Right ventricle myocardium inferior (tissue), 1 donor: ENCODE results near the gene ARPC5. TPM values are rescaled to one million over a fixed set of nuclear protein-coding genes. Genes with fewer than 3 reads are reported as not detected.

Experiments
- ATAC-seq: fragments of 200-7000 bp; cut with Tn5 transposase; one replicate; pipeline ENCODE4 v1.9.1; 2020; ENCODE audit warnings: mild to moderate bottlenecking, moderate library complexity
- DNase-seq: peaks from one replicate; pipeline ENCODE4 v3.0.0; 2021; ENCODE audit errors: missing footprints
- intact Hi-C: fragments of 100-400 bp; cut with DNase I; formaldehyde crosslinking; loops from one replicate; pipeline ENCODE4 v1.11.0; 2022
- total RNA-seq: library from RNA; stranded (reverse); fragmentation: NEBNext Ultra II Directional; extraction: Animal tissue kit (Norgen Biotek cat#: 25700); gene quantifications from one replicate; pipeline ENCODE4 v1.2.1, GENCODE V29; 2021
- donor health status: DM: no; HTN: yes; CAD: no; lungs with severe emphysema.

The ARPC5 gene
- total RNA-seq, 1 donor from 2014 or later = 40.2 TPM

GRCh38 chr1:183595537-183595936 is 40.0 kb downstream of the ARPC5 start:
- intact Hi-C loops = no loop called here
- DNase-seq (no peak), ATAC-seq (no peak)

- intact Hi-C loops = no loop called here
- DNase-seq (no peak), ATAC-seq (peak; percentile 56)
Measured at GRCh38 chr1:183593356-183593755, 42.2 kb downstream of the ARPC5 start.

DNA sequence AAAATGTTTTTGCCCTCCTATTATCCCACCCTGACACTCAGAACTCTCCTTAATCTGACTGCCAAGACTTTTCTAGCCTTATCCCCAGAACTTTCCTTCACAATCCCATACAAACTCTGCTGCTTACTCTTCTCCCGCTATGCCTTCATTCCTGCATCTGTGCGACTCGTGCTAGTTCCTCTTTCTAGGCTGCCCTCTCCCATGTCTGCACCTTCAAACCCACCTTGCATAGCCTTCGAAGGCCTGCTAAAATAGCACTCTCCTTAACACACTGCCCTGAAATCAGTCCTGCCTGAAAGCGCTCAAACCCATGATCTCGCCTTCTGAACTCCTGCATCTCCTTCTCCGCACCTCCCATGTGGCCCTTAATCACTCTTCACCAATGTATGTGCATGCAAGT is 42.9 kb downstream of the ARPC5 start:
- ATAC-seq = no peak
- intact Hi-C loops = no loop called here
- no peak for DNase-seq

GRCh38 chr1:183590244-183591191 is 45.1 kb downstream of the ARPC5 start, which contains the start of gene NCF2:
TSS of gene NCF2 (minus strand) at chr1:183590459. CDS start at chr1:183590329, 130 bp downstream.
- ATAC-seq = peak; percentile 67
- DNase-seq = no peak
- intact Hi-C loops = no loop called here

GRCh38 chr1:183589874-183590243 is 45.7 kb downstream of the ARPC5 start:
- no peak for ATAC-seq
- intact Hi-C loops = no loop called here
- DNase-seq = no peak

GRCh38 chr1:183589384-183589783 is 46.2 kb downstream of the ARPC5 start:
- DNase-seq (no peak), ATAC-seq (no peak)
- intact Hi-C loops = no loop called here

- no peak for DNase-seq
- intact Hi-C loops = no loop called here
- no peak for ATAC-seq
Measured at GRCh38 chr1:183588827-183589226, 46.8 kb downstream of the ARPC5 start.

GRCh38 chr1:183586926-183587325 is 48.7 kb downstream of the ARPC5 start:
- ATAC-seq (no peak), DNase-seq (no peak)
- intact Hi-C loops = no loop called here

GRCh38 chr1:183586455-183586854 is 49.1 kb downstream of the ARPC5 start:
- intact Hi-C loops = no loop called here
- ATAC-seq (no peak), DNase-seq (no peak)

DNA sequence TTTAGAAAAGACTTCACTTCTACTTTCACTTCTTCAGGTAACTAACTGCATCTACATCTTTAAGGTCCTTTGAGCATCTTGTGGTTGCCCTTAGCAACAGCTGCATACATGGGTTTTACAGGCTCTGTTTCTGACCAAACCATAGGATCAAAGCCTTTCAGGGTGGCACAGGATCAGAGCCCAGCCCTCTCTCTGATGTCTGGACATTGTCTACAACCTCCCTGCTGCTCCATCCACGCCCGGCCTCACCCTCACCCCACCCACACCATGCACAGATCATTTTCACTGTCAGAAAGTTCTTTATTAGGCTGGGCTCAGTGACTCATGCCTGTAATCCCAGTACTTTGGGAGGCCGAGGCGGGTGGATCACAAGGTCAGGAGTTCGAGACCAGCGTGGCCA is 50.5 kb downstream of the ARPC5 start:
- ATAC-seq (no peak), DNase-seq (no peak)
- intact Hi-C loops = no loop called here

DNA sequence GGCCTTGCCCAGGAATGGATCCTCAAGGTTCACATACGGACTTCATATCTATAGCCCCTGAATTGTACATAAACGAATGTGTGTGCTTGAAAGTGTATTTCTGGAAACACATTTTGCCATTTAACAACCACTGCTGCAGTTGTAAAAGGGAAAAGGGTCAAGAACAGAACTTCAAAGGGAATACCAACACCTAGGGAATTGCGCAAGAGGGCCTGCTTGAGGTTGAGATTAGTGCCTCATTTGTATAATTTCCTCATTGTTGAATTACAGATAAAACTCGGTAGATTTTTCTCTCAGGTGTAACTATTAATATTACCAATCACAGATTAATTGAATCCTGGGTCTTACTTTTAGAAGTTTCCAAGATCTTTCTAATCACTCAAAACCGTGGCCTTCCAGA is 51.4 kb downstream of the ARPC5 start:
- no peak for ATAC-seq
- DNase-seq = no peak
- intact Hi-C loops = no loop called here

GRCh38 chr1:183583466-183583865 is 52.1 kb downstream of the ARPC5 start:
- intact Hi-C loops = no loop called here
- peak; percentile 54 for ATAC-seq
- no peak for DNase-seq

DNA sequence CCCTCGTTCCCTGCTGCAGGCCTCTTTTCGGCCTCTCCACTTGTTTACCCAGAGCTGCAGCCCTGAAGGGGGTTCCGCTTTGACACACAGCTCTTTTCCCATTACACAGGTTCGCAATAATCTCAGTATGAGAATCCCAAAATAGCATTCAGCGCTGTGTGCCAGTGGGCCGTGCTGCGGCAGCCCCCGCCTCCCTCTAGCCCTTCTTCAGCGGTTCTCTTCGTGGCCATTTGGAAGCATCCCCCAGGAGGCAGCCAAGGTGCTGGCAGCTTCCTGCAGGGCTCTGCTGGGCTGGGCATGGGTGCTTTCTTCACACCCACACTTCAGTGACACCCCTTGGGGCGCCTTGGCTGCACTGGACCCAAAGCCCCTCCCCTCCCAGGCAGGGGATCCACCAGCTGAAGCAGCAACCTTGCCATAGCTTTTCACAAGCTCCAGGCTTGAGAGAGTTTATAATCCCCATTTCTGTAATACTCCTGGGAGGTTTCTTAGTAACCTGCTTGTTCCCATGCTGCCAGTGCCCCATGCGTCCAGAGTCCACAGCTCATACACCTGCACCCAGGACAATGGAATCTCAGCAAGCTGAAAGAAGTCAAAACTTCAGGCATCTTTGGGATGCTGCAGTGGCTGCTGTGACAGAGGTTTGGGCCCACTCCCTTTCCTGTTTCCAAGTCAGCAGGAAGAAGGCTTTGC is 53.4 kb downstream of the ARPC5 start:
- DNase-seq = no peak

GRCh38 chr1:183580281-183580682 is 55.3 kb downstream of the ARPC5 start:
- ATAC-seq (peak; percentile 63), DNase-seq (no peak)
- intact Hi-C loops = no loop called here

More for the DNA sequence above, 53.4 kb downstream of the ARPC5 start:
- intact Hi-C loops = no loop called here
- ATAC-seq = no peak

DNA sequence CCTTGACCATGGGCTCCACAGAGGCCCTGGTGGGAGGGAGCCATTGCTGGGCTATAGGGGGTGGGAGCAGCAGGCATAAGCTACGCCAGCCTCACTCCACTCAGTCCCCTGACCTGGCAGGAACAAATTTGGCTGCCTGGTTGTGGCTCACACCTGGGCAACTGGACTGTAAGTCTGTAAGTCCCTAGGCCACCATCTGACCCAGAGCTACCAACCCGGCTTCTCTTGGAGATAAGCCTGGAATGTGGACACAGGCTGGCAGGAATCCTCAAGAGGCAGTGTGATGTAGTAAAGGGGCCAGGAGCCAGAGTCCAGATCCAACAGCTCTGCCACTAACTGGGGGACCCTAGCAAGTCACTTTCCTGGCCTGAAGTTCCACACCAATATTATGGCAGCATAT is 56.7 kb downstream of the ARPC5 start:
- ATAC-seq = peak; percentile 39
- intact Hi-C loops = no loop called here
- DNase-seq = no peak

- intact Hi-C loops = no loop called here
- ATAC-seq = no peak
- no peak for DNase-seq
Measured at GRCh38 chr1:183577897-183578465, 57.6 kb downstream of the ARPC5 start.

DNA sequence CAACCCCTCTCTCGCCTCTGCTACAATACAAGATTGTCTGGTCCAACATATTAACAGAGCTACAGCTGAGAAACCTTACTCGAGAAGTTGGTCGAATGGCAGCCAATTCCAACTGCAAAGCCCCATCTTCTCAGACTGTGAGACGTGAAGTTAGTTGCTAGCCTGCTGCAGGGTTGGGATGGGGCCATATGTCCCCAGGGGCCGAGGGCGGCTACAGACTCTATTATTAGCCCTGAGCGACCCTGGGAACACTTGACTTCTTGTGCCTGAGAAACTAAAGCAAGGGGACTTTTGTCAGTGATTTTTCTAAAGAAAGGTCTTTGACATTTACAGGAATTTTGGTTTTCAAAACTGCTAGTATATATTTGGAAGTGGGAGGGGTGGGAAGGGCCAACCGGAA is 59.0 kb downstream of the ARPC5 start:
- DNase-seq = no peak
- peak; percentile 47 for ATAC-seq
- intact Hi-C loops = no loop called here

- ATAC-seq = no peak
- DNase-seq = no peak
- intact Hi-C loops = no loop called here
Measured at GRCh38 chr1:183575606-183576005, 60.0 kb downstream of the ARPC5 start.

- ATAC-seq (no peak), DNase-seq (no peak)
- intact Hi-C loops = no loop called here
Measured at GRCh38 chr1:183572721-183573120, 62.9 kb downstream of the ARPC5 start.
